Measurements from ENCODE around the gene KRTAP29-1. TPM values are rescaled to one million over a fixed set of nuclear protein-coding genes. Genes with fewer than 3 reads are reported as not detected.

KRTAP29-1 gene
- total RNA-seq, 1 donor from 2014 or later: not detected

- Mint-ChIP-seq H3K27me3 (ENCODE audit: unreplicated experiment) (no peaks in the 10 kb centered on the region), H3K36me3 (ENCODE audit: low read depth, unreplicated experiment) (peaks cover 7% of the 10 kb centered on the region), H3K27ac (ENCODE audit: unreplicated experiment) (no peak overlapping the region), H3K9me3 (ENCODE audit: unreplicated experiment) (peaks cover 6% of the 10 kb centered on the region), H3K4me3 (ENCODE audit: unreplicated experiment) (no peak overlapping the region), H3K4me1 (ENCODE audit: unreplicated experiment) (no peaks in the 10 kb centered on the region)
- no peak for TF ChIP-seq CTCF (IDR thresholded peaks at IDR 0.05; ENCODE audit: unreplicated experiment)
- DNase-seq (ENCODE audit: low spot score): no peak
Measured at GRCh38 chr17:41345992-41346391, 43.3 kb upstream of the KRTAP29-1 start.

- Mint-ChIP-seq H3K4me1 (ENCODE audit: unreplicated experiment) (peaks cover 5% of the 10 kb centered on the region), H3K27ac (ENCODE audit: unreplicated experiment) (no peak overlapping the region), H3K27me3 (ENCODE audit: unreplicated experiment) (no peaks in the 10 kb centered on the region), H3K36me3 (ENCODE audit: low read depth, unreplicated experiment) (peaks cover 7% of the 10 kb centered on the region), H3K4me3 (ENCODE audit: unreplicated experiment) (no peak overlapping the region), H3K9me3 (ENCODE audit: unreplicated experiment) (peaks cover 6% of the 10 kb centered on the region)
- TF ChIP-seq CTCF (IDR thresholded peaks at IDR 0.05; ENCODE audit: unreplicated experiment): no peak
- no peak for DNase-seq (ENCODE audit: low spot score)
Measured at GRCh38 chr17:41343029-41343428, 40.4 kb upstream of the KRTAP29-1 start.

- H3K4me3 Mint-ChIP-seq (ENCODE audit: unreplicated experiment): no peak overlapping the region
- H3K9me3 Mint-ChIP-seq (ENCODE audit: unreplicated experiment): peaks cover 6% of the 10 kb centered on the region
- TF ChIP-seq CTCF (IDR thresholded peaks at IDR 0.05; ENCODE audit: unreplicated experiment): no peak
- peaks cover 5% of the 10 kb centered on the region for H3K4me1 Mint-ChIP-seq (ENCODE audit: unreplicated experiment)
- peaks cover 7% of the 10 kb centered on the region for H3K36me3 Mint-ChIP-seq (ENCODE audit: low read depth, unreplicated experiment)
- no peak overlapping the region for H3K27ac Mint-ChIP-seq (ENCODE audit: unreplicated experiment)
- DNase-seq (ENCODE audit: low spot score): no peak
- H3K27me3 Mint-ChIP-seq (ENCODE audit: unreplicated experiment): no peaks in the 10 kb centered on the region
Measured at GRCh38 chr17:41340934-41341861, 38.5 kb upstream of the KRTAP29-1 start.

- H3K4me3 Mint-ChIP-seq (ENCODE audit: unreplicated experiment): no peak overlapping the region
- H3K36me3 Mint-ChIP-seq (ENCODE audit: low read depth, unreplicated experiment): peaks cover 7% of the 10 kb centered on the region
- H3K4me1 Mint-ChIP-seq (ENCODE audit: unreplicated experiment): peaks cover 5% of the 10 kb centered on the region
- DNase-seq (ENCODE audit: low spot score): no peak
- no peaks in the 10 kb centered on the region for H3K27me3 Mint-ChIP-seq (ENCODE audit: unreplicated experiment)
- no peak for TF ChIP-seq CTCF (IDR thresholded peaks at IDR 0.05; ENCODE audit: unreplicated experiment)
- no peak overlapping the region for H3K27ac Mint-ChIP-seq (ENCODE audit: unreplicated experiment)
- H3K9me3 Mint-ChIP-seq (ENCODE audit: unreplicated experiment): peaks cover 6% of the 10 kb centered on the region
Measured at GRCh38 chr17:41340494-41340893, 37.8 kb upstream of the KRTAP29-1 start.

GRCh38 chr17:41339571-41340172, 37.0 kb upstream of the KRTAP29-1 start:
- TF ChIP-seq CTCF (IDR thresholded peaks at IDR 0.05; ENCODE audit: unreplicated experiment): no peak
- H3K27me3 Mint-ChIP-seq (ENCODE audit: unreplicated experiment): no peaks in the 10 kb centered on the region
- peaks cover 5% of the 10 kb centered on the region for H3K4me1 Mint-ChIP-seq (ENCODE audit: unreplicated experiment)
- DNase-seq (ENCODE audit: low spot score): no peak
- no peak overlapping the region for H3K27ac Mint-ChIP-seq (ENCODE audit: unreplicated experiment)
- no peak overlapping the region for H3K4me3 Mint-ChIP-seq (ENCODE audit: unreplicated experiment)
- peaks cover 6% of the 10 kb centered on the region for H3K9me3 Mint-ChIP-seq (ENCODE audit: unreplicated experiment)
- peaks cover 7% of the 10 kb centered on the region for H3K36me3 Mint-ChIP-seq (ENCODE audit: low read depth, unreplicated experiment)
